Measurements from ENCODE around the gene SLC31A2. TPM values are rescaled to one million over a fixed set of nuclear protein-coding genes. Genes with fewer than 3 reads are reported as not detected.

Gene SLC31A2
- total and polyA plus RNA-seq, 4 donors = 7.2 to 30.6 (median 23.8) TPM

DNA sequence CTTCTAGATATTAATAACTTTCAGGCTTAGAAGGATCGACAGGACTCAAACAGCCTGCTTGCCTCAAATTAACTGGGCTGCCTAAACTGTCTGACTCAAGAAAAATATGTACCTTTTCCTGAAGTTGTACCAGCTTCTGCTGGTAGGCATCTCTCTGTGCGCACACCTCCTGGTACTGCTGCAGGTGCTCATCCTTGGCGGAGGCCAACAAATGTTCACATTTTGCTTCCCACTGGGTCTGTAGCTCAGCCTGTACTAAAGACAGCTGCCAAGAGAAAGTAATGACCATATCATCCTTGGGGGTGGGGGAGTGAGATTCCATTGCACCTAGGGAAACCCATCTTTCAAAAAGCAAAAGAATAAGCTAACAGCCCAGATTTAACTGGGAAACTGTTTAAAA lies 22.5 kb downstream of the SLC31A2 start (continued):
- TF ChIP-seq YY1 (IDR thresholded peaks at IDR 0.05) (no peak), JUND (IDR thresholded peaks at IDR 0.05) (no peak), REST (IDR thresholded peaks at IDR 0.05) (no peak), SP1 (IDR thresholded peaks at IDR 0.05) (no peak), HNF4G (IDR thresholded peaks at IDR 0.05) (no peak)

DNA sequence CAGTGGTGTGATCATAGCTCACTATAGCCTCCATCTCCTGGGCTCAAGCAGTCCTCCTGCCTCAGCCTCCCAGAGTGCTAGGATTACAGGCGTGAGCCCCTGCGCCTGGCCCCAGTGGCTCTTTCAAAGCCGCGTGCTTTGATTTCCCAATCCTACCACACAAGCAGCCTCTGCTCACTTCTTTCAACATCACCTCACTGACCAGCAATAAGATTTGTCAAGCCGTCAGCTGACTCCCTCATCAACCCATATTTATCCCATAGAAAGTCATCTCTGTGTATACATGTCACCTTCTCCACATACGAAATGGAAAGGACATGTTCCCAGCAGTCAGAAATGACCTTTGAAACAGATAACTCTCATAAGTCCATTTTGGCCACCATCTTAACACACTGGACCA lies 26.0 kb downstream of the SLC31A2 start:
- peaks cover 6 to 77% (median 65%) of the 10 kb centered on the region in 4 donors for H3K36me3 ChIP-seq (ENCODE audit: control insufficient read depth in 4 of 4, insufficient read depth in 3 of 4, low read depth in 1 of 4, low read length in 3 of 4)
- H3K9me3 ChIP-seq (ENCODE audit: control insufficient read depth in 4 of 4, low read length in 3 of 4) = no peaks in the 10 kb centered on the region
- H3K27me3 ChIP-seq (ENCODE audit: control insufficient read depth in 4 of 4, insufficient read depth in 4 of 4, low read length in 3 of 4) = no peaks in the 10 kb centered on the region
- H3K9ac ChIP-seq (ENCODE audit: low read depth in 1 of 2, low read length in 2 of 2) = no peak overlapping the region
- DNase-seq (ENCODE audit: low spot score) = no peak
- 92% methylated on average over 6 of the region's 6 CpGs for WGBS
- no peak overlapping the region for H3K27ac ChIP-seq (ENCODE audit: low read depth in 1 of 2, low read length in 2 of 2)
- no peaks in the 10 kb centered on the region for H3K4me1 ChIP-seq (ENCODE audit: control insufficient read depth in 4 of 4, insufficient read depth in 4 of 4, low read length in 3 of 4)
- TF ChIP-seq, protein P1, sequence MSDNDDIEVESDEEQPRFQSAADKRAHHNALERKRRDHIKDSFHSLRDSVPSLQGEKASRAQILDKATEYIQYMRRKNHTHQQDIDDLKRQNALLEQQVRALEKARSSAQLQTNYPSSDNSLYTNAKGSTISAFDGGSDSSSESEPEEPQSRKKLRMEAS (IDR thresholded peaks at IDR 0.05) = no peak
- TF ChIP-seq TAF1 (conservative IDR thresholded peaks at IDR 0.05) (no peak), RAD21 (IDR thresholded peaks at IDR 0.05) (no peak), EGR1 (IDR thresholded peaks at IDR 0.05; ENCODE audit: low read depth in 2 of 2) (no peak), HNF4G (IDR thresholded peaks at IDR 0.05) (no peak), ATF3 (IDR thresholded peaks at IDR 0.05) (no peak), RXRA (IDR thresholded peaks at IDR 0.05) (no peak), GABPA (IDR thresholded peaks at IDR 0.05 in 1 of 2, conservative IDR thresholded peaks at IDR 0.05 in 1 of 2) (no peak), FOXA1 (IDR thresholded peaks at IDR 0.05) (no peak), ZBTB33 (IDR thresholded peaks at IDR 0.05) (no peak), FOXA2 (IDR thresholded peaks at IDR 0.05) (no peak)
- H3K4me3 ChIP-seq (ENCODE audit: low read depth in 1 of 3, low read length in 3 of 3) = no peak overlapping the region

- Histone ChIP-seq H3K4me3 (ENCODE audit: low read depth in 1 of 3, low read length in 3 of 3) (no peak overlapping the region), H3K27me3 (ENCODE audit: control insufficient read depth in 4 of 4, insufficient read depth in 4 of 4, low read length in 3 of 4) (no peaks in the 10 kb centered on the region), H3K9ac (ENCODE audit: low read depth in 1 of 2, low read length in 2 of 2) (no peak overlapping the region), H3K9me3 (ENCODE audit: control insufficient read depth in 4 of 4, low read length in 3 of 4) (no peaks in the 10 kb centered on the region), H3K4me1 (ENCODE audit: control insufficient read depth in 4 of 4, insufficient read depth in 4 of 4, low read length in 3 of 4) (no peaks in the 10 kb centered on the region), H3K36me3 (ENCODE audit: control insufficient read depth in 4 of 4, insufficient read depth in 3 of 4, low read depth in 1 of 4, low read length in 3 of 4) (peaks cover 6 to 81% (median 70%) of the 10 kb centered on the region in 4 donors), H3K27ac (ENCODE audit: low read depth in 1 of 2, low read length in 2 of 2) (no peak overlapping the region)
- no peak for TF ChIP-seq REST (IDR thresholded peaks at IDR 0.05)
- TF ChIP-seq GABPA (IDR thresholded peaks at IDR 0.05 in 1 of 2, conservative IDR thresholded peaks at IDR 0.05 in 1 of 2) = no peak
- no peak for TF ChIP-seq YY1 (IDR thresholded peaks at IDR 0.05)
- no peak for TF ChIP-seq FOXA2 (IDR thresholded peaks at IDR 0.05)
- TF ChIP-seq, protein P1 (IDR thresholded peaks at IDR 0.05) = no peak
- TF ChIP-seq, protein P2, sequence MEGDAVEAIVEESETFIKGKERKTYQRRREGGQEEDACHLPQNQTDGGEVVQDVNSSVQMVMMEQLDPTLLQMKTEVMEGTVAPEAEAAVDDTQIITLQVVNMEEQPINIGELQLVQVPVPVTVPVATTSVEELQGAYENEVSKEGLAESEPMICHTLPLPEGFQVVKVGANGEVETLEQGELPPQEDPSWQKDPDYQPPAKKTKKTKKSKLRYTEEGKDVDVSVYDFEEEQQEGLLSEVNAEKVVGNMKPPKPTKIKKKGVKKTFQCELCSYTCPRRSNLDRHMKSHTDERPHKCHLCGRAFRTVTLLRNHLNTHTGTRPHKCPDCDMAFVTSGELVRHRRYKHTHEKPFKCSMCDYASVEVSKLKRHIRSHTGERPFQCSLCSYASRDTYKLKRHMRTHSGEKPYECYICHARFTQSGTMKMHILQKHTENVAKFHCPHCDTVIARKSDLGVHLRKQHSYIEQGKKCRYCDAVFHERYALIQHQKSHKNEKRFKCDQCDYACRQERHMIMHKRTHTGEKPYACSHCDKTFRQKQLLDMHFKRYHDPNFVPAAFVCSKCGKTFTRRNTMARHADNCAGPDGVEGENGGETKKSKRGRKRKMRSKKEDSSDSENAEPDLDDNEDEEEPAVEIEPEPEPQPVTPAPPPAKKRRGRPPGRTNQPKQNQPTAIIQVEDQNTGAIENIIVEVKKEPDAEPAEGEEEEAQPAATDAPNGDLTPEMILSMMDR (IDR thresholded peaks at IDR 0.05; ENCODE audit: low read depth, low read length, missing input control) = no peak
- no peak for TF ChIP-seq ATF3 (IDR thresholded peaks at IDR 0.05)
- no peak for TF ChIP-seq HNF4A (conservative IDR thresholded peaks at IDR 0.05)
- no peak for DNase-seq (ENCODE audit: low spot score)
- whole genome bisulfite sequencing = 97% methylated on average over 2 of the region's 2 CpGs
Measured at GRCh38 chr9:113177251-113177650, 26.4 kb downstream of the SLC31A2 start.
